OCI-LY3 (cell line): ENCODE data around the gene BRAP.

Experiments
- H2AFZ ChIP-seq: fragments of 200-600, 300-600 bp; shearing (Covaris generic); 2 replicates; pipeline ENCODE4 v1.6.0; 2014; ENCODE audit warnings: antibody characterized with exemption, low read depth, low read length
- H3K27ac ChIP-seq: fragments of 200-600, 300-600 bp; sonication (generic); 2 replicates; pipeline ENCODE4 v1.5.1; 2014; ENCODE audit warnings: mild to moderate bottlenecking, low read length, moderate library complexity, mixed read lengths
- H3K27me3 ChIP-seq: fragments of 200-600, 300-600 bp; sonication (generic); 2 replicates; pipeline ENCODE4 v1.6.1; 2014; ENCODE audit warnings: low read depth, low read length, mixed read lengths
- H3K36me3 ChIP-seq: fragments of 200-600, 300-600 bp; sonication (generic); replicated peaks from 2 replicates; pipeline ENCODE3; 2014; ENCODE audit warnings: low read depth, low read length, mixed read lengths
- H3K4me1 ChIP-seq: fragments of 300-600, 200-600 bp; sonication (generic); 2 replicates; pipeline ENCODE4 v1.6.1; 2014; ENCODE audit warnings: low read length, mixed read lengths
- H3K4me2 ChIP-seq: fragments of 200-600, 300-600 bp; sonication (generic); 2 replicates; pipeline ENCODE4 v1.6.1; 2014; ENCODE audit warnings: low read length, mixed read lengths
- H3K4me3 ChIP-seq: fragments of 300-600, 200-600 bp; sonication (generic); 2 replicates; pipeline ENCODE4 v1.5.1; 2014; ENCODE audit warnings: antibody characterized with exemption, mild to moderate bottlenecking, low read length, moderate library complexity
- H3K79me2 ChIP-seq: fragments of 300-600, 200-600 bp; shearing (Covaris generic); 2 replicates; pipeline ENCODE4 v1.6.1; 2014; ENCODE audit warnings: mild to moderate bottlenecking, low read length, mixed read lengths
- H3K9ac ChIP-seq: fragments of 300-600, 200-600 bp; shearing (Covaris generic); 2 replicates; pipeline ENCODE4 v1.6.0; 2014; ENCODE audit warnings: mild to moderate bottlenecking, low read length, moderate library complexity
- H3K9me3 ChIP-seq: fragments of 200-600, 300-600 bp; shearing (Covaris generic); 2 replicates; pipeline ENCODE4 v1.6.1; 2014; ENCODE audit warnings: low read length, mixed read lengths; ENCODE audit not compliant: insufficient read depth
- H4K20me1 ChIP-seq: fragments of 200-600, 300-600 bp; sonication (generic); 2 replicates; pipeline ENCODE4 v1.6.1; 2016; ENCODE audit warnings: low read length, mixed read lengths; ENCODE audit not compliant: insufficient read depth
- EZH2phosphoT487 ChIP-seq: fragments of 200-600 bp; shearing (Covaris generic); IDR thresholded peaks from 2 replicates; pipeline ENCODE4 v1.6.1; 2018; ENCODE audit warnings: antibody characterized with exemption, mixed run types, low read depth
- TF ChIP-seq, protein P1 (sequence below): fragments of 200-600, 300-600 bp; sonication (generic); IDR thresholded peaks from 2 replicates; pipeline ENCODE4 v1.5.1; 2014; ENCODE audit warnings: antibody characterized with exemption, low read length, low read depth

BRAP gene

DNA sequence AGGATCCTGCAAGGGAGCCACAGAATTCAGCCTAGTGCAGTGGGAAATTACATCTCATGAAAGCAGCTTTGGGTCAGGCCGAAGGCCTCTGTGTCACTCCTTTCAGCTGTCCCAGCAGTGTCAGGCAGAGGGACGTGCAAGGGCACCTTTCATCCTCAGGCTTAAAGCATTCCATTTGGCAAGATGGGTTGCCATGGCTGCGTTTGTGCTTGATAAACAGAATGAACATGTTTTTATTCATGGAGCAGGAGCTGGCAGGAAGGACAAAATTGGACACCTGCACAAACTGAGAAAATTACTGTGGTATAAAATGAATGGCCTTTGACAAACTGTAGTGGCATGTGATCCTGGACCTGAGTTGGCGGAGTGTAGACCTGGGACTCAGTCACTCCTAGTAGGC is 29.5 kb upstream of the BRAP start:
- H3K9ac ChIP-seq, result no peak overlapping the region
- TF ChIP-seq EZH2phosphoT487, result no peak
- TF ChIP-seq, protein P1, sequence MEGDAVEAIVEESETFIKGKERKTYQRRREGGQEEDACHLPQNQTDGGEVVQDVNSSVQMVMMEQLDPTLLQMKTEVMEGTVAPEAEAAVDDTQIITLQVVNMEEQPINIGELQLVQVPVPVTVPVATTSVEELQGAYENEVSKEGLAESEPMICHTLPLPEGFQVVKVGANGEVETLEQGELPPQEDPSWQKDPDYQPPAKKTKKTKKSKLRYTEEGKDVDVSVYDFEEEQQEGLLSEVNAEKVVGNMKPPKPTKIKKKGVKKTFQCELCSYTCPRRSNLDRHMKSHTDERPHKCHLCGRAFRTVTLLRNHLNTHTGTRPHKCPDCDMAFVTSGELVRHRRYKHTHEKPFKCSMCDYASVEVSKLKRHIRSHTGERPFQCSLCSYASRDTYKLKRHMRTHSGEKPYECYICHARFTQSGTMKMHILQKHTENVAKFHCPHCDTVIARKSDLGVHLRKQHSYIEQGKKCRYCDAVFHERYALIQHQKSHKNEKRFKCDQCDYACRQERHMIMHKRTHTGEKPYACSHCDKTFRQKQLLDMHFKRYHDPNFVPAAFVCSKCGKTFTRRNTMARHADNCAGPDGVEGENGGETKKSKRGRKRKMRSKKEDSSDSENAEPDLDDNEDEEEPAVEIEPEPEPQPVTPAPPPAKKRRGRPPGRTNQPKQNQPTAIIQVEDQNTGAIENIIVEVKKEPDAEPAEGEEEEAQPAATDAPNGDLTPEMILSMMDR, result no peak
- no peaks in the 10 kb centered on the region for H3K9me3 ChIP-seq
- H3K4me1 ChIP-seq, result no peaks in the 10 kb centered on the region
- H3K27me3 ChIP-seq, result no peaks in the 10 kb centered on the region
- no peak overlapping the region for H3K4me3 ChIP-seq
- H3K36me3 ChIP-seq, result peaks cover 18% of the 10 kb centered on the region
- H2AFZ ChIP-seq, result no peak overlapping the region
- no peaks in the 10 kb centered on the region for H4K20me1 ChIP-seq
- H3K27ac ChIP-seq, result no peak overlapping the region
- no peak overlapping the region for H3K4me2 ChIP-seq
- no peaks in the 10 kb centered on the region for H3K79me2 ChIP-seq

DNA sequence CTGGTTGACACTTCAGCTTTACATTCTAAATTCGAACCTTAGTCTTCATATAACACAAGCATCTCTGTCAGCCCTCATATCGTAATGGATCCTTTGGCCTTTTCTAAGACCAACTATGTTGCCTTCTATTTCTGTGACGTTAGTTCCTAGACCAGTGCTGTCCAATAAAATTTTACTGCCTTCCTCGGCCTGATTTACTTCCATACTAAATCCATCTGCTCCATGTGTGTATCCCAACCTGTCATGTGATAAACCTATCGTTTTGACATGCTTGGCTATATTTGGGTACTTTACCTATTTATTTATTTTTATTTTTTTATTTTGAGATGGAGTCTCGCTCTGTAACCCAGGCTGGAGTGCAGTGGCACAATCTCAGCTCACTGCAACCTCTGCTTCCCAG is 20.4 kb upstream of the BRAP start:
- no peaks in the 10 kb centered on the region for H3K79me2 ChIP-seq
- no peaks in the 10 kb centered on the region for H3K9me3 ChIP-seq
- H2AFZ ChIP-seq, result no peak overlapping the region
- H3K36me3 ChIP-seq, result peaks cover 27% of the 10 kb centered on the region
- TF ChIP-seq, protein P1, result no peak
- TF ChIP-seq EZH2phosphoT487, result no peak
- H3K4me1 ChIP-seq, result no peaks in the 10 kb centered on the region
- no peaks in the 10 kb centered on the region for H3K27me3 ChIP-seq
- 0 out of 2 replicates have a peak, but pooled peaks cover 4% of the 10 kb centered on the region for H4K20me1 ChIP-seq
- H3K4me2 ChIP-seq, result no peak overlapping the region
- H3K4me3 ChIP-seq, result no peak overlapping the region
- H3K9ac ChIP-seq, result no peak overlapping the region
- no peak overlapping the region for H3K27ac ChIP-seq

DNA sequence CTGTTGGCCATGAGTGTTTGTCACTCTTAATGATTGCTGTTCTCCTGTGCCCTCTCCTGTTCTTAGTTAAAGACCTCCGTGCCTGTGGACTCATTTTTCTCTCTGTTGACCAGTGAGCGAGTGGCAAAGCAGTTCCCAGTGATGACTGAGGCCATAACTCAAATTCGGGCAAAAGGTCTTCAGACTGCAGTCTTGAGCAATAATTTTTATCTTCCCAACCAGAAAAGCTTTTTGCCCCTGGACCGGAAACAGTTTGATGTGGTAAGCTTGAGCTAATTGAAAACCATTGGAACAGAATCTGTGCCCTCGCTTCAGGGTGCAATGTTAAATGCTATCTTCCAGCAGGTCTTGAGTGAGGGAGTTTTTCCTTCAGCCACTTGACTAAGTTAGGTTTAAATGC is 19.9 kb upstream of the BRAP start:
- H3K4me2 ChIP-seq, result no peak overlapping the region
- no peak overlapping the region for H3K27ac ChIP-seq
- H3K27me3 ChIP-seq, result no peaks in the 10 kb centered on the region
- H3K9ac ChIP-seq, result no peak overlapping the region
- no peaks in the 10 kb centered on the region for H3K4me1 ChIP-seq
- no peaks in the 10 kb centered on the region for H3K79me2 ChIP-seq
- H3K4me3 ChIP-seq, result no peak overlapping the region
- no peak for TF ChIP-seq EZH2phosphoT487
- TF ChIP-seq, protein P1, result no peak
- no peaks in the 10 kb centered on the region for H3K9me3 ChIP-seq
- no peak overlapping the region for H2AFZ ChIP-seq
- H4K20me1 ChIP-seq, result 0 out of 2 replicates have a peak, but pooled peaks cover 4% of the 10 kb centered on the region
- peaks cover 25% of the 10 kb centered on the region for H3K36me3 ChIP-seq

DNA sequence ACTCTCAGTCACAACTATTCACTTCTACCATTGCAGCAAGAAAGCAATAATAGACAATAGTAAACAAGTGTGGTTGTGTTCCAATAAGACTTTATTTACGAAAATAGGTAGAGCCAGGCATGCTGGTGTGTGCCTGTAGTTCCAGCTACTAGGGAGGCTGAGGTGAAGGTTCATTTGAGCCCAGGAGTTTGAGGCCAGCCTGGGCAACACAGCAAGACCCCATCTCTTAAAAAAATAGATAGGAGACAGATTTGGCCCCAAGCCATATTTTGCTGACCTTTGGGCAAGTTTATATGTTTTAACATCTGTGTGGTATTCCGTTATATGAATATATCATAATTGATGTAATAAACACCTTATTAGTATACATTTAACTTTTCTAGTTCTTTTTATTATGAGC is 14.2 kb upstream of the BRAP start:
- Histone ChIP-seq H3K4me3 (no peak overlapping the region), H3K79me2 (no peaks in the 10 kb centered on the region), H4K20me1 (no peaks in the 10 kb centered on the region), H3K9ac (no peak overlapping the region), H3K4me1 (peaks cover 9% of the 10 kb centered on the region; the same call in 1 of the 2 replicates), H3K27me3 (no peaks in the 10 kb centered on the region), H3K27ac (no peak overlapping the region), H3K4me2 (no peak overlapping the region), H3K9me3 (no peaks in the 10 kb centered on the region), H2AFZ (no peak overlapping the region), H3K36me3 (peaks cover 15% of the 10 kb centered on the region)
- TF ChIP-seq, protein P1, result no peak
- no peak for TF ChIP-seq EZH2phosphoT487
